Neural crest cell (in vitro differentiated cells): Measurements from ENCODE around the gene RGS19. TPM values are rescaled to one million over a fixed set of nuclear protein-coding genes. Genes with fewer than 3 reads are reported as not detected.

Experiments used
- DNase-seq: peaks from one replicate; pipeline ENCODE4 v3.0.0; 2021; ENCODE audit warnings: low read depth, mixed read lengths, low spot score
- H3K27ac Mint-ChIP-seq: one replicate; pipeline ENCODE4 v1.8.0; 2021; ENCODE audit warnings: mild to moderate bottlenecking, mixed read lengths; ENCODE audit not compliant: unreplicated experiment
- H3K27me3 Mint-ChIP-seq: 2 replicates; pipeline ENCODE4 v1.8.0; 2021; ENCODE audit warnings: low read depth, mild to moderate bottlenecking, mixed read lengths
- H3K36me3 Mint-ChIP-seq: 2 replicates; pipeline ENCODE4 v1.8.0; 2021; ENCODE audit warnings: low read depth, mild to moderate bottlenecking, mixed read lengths
- H3K4me1 Mint-ChIP-seq: 2 replicates; pipeline ENCODE4 v1.8.0; 2021; ENCODE audit warnings: mixed read lengths
- H3K4me3 Mint-ChIP-seq: one replicate; pipeline ENCODE4 v1.8.0; 2021; ENCODE audit warnings: mild to moderate bottlenecking, mixed read lengths
- H3K9me3 Mint-ChIP-seq: 2 replicates; pipeline ENCODE4 v1.8.0; 2021; ENCODE audit warnings: mixed read lengths
- total RNA-seq: library from RNA; stranded (reverse); gene quantifications from 2 replicates; pipeline ENCODE4 v1.2.1, GENCODE V29; 2021
- TF ChIP-seq, protein P1 (sequence below): fragments of 200-600 bp; sonication (generic); conservative IDR thresholded peaks from 2 replicates; pipeline ENCODE4 v1.5.0; 2021; ENCODE audit warnings: antibody characterized with exemption, mild to moderate bottlenecking

RGS19 gene
- total RNA-seq, 1 donor from 2014 or later, result 11.7 TPM

DNA sequence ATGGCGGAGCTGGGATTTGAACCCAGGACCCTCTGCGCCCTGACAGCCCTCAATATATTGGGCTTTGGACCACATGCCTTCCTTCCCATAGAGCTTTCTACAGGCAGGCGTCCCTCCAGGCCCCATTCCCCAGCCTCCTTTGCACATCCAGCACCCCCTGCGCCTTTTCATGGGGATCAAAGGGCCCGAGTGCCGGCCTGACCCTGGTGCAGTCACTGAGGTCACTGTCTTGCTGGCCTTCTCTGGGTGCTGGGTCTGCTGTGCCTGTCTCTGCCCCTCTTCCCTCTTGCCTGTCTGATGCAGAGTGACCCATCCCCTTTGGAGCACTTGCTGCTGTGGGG is 2.3 kb upstream of the RGS19 start:
- no peak for DNase-seq
- Mint-ChIP-seq H3K27me3 (peaks cover 53% of the 10 kb centered on the region), H3K4me3 (peak overlapping the region; percentile 83), H3K9me3 (no peaks in the 10 kb centered on the region), H3K27ac (no peak overlapping the region), H3K36me3 (no peaks in the 10 kb centered on the region), H3K4me1 (peaks cover 30% of the 10 kb centered on the region)
- TF ChIP-seq, protein P1, sequence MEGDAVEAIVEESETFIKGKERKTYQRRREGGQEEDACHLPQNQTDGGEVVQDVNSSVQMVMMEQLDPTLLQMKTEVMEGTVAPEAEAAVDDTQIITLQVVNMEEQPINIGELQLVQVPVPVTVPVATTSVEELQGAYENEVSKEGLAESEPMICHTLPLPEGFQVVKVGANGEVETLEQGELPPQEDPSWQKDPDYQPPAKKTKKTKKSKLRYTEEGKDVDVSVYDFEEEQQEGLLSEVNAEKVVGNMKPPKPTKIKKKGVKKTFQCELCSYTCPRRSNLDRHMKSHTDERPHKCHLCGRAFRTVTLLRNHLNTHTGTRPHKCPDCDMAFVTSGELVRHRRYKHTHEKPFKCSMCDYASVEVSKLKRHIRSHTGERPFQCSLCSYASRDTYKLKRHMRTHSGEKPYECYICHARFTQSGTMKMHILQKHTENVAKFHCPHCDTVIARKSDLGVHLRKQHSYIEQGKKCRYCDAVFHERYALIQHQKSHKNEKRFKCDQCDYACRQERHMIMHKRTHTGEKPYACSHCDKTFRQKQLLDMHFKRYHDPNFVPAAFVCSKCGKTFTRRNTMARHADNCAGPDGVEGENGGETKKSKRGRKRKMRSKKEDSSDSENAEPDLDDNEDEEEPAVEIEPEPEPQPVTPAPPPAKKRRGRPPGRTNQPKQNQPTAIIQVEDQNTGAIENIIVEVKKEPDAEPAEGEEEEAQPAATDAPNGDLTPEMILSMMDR, result no peak

DNA sequence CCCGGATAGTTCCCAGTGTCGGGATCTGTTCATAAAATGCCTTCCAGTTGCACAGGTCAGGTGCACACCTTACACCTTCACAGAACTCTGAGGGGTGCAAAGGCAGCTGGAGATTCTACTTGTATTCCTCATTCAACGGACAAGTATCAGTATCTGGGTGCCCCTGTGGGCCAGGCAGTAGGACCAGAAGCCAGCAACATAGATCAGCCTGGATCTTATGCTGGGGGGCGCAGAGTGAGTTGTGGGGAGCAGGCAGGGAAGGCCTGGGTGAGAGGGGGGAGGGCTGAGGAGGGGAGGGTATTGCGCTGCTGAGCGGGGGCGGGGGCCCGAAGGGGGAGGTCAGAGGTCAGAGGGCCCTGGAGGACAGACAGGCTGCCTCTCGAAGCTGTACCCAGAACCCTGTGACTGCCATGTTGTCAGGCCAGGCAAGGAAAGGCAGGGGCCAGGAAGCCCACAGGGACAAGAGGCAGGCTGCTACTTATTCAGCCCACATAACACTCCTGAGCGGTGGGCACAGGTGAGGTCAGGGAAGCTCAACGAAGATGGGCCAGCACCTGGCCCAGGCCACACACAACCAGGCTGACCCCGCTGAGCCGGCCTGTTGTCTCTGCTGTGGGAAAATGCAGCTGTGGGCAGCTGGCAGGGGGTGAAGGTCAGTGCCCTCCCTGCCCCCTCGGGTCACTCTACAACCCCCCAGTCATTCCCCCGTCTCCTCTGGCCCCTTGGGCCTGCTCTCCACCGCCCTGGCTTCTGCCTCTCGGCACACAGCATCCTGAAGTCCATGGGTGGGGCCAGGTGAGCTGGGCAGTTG is 1.7 kb upstream of the RGS19 start:
- DNase-seq, result no peak
- peaks cover 47% of the 10 kb centered on the region for H3K27me3 Mint-ChIP-seq
- H3K4me3 Mint-ChIP-seq, result peak overlapping the region; percentile 92
- no peaks in the 10 kb centered on the region for H3K36me3 Mint-ChIP-seq
- H3K9me3 Mint-ChIP-seq, result no peaks in the 10 kb centered on the region
- H3K4me1 Mint-ChIP-seq, result peaks cover 30% of the 10 kb centered on the region
- peak overlapping the region; percentile 27 for H3K27ac Mint-ChIP-seq
- TF ChIP-seq, protein P1, result no peak

DNA sequence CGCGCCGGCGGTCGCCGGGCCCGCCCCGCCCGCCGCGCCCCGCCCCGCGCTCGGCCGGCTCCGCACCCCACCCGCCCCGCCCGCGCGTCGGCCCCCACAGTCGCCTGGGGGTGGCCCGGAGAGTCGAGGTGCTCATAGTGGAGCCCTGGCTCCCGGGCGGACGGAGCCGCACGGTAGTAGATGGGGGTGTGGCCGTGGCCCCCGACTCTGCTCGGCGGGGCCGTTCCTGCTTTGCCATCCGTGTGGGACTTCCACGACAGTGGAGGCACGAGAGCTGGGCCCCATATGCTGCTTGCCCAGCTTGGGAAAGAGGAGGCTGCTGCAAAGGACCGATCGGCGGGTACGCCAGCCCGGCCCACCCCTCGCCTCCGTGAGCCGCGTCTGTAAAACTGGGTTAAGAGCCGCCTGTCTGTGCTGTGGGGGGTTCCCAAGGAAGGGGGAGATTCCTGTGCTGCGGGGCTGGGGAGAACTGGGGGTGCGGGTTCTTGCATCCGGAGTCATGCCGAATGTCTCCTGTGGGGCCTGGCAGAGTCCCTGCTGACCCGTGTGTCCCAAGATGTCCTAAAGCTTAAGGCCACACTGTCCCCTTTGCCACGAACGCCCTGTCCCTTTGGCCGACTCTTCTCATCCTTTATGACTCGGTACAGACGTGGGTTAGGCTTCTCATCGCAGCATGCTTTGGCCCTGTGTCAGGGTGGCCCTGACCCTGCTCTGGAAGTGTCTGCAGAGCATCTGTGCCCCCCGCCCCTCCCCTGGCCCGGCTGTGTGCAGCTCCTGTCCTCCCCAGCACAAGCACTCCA is 895 bp upstream of the RGS19 start, which contains the start of gene OPRL1:
Gene OPRL1 (plus strand): TSS at position 70 of the 800 bp plus-strand sequence. CDS start 12,639 bp downstream, outside the sequence.
- H3K27me3 Mint-ChIP-seq, result peaks cover 39% of the 10 kb centered on the region
- no peaks in the 10 kb centered on the region for H3K36me3 Mint-ChIP-seq
- peaks cover 30% of the 10 kb centered on the region for H3K4me1 Mint-ChIP-seq
- H3K9me3 Mint-ChIP-seq, result no peaks in the 10 kb centered on the region
- peak within 1 kb of the TSS; percentile 27 for H3K27ac Mint-ChIP-seq
- H3K4me3 Mint-ChIP-seq, result peak within 1 kb of the TSS; percentile 92
- no peak for DNase-seq
- TF ChIP-seq, protein P1, result no peak

DNA sequence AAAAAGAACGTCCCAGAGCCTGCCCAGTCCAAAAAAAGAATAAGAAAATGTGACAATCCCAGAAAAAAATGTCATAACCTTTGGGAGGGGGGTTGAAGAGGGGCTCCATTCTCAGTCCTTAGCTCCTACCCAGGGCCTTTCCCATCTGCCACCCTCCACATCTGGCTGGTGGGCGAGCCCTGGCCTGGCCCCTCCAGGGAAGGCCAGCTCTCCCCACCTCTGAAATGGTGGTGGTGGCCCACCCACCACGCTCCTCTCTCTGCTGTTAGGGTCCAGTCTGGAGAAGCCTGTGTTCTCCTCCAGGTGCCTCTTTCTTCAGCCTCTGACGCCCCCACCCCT is 415 bp downstream of the RGS19 start:
- TF ChIP-seq, protein P1, result no peak
- no peaks in the 10 kb centered on the region for H3K36me3 Mint-ChIP-seq
- H3K27ac Mint-ChIP-seq, result no peak overlapping the region
- H3K9me3 Mint-ChIP-seq, result no peaks in the 10 kb centered on the region
- peak overlapping the region; percentile 62 for H3K4me3 Mint-ChIP-seq
- H3K27me3 Mint-ChIP-seq, result peaks cover 28% of the 10 kb centered on the region
- H3K4me1 Mint-ChIP-seq, result peaks cover 26% of the 10 kb centered on the region
- no peak for DNase-seq

DNA sequence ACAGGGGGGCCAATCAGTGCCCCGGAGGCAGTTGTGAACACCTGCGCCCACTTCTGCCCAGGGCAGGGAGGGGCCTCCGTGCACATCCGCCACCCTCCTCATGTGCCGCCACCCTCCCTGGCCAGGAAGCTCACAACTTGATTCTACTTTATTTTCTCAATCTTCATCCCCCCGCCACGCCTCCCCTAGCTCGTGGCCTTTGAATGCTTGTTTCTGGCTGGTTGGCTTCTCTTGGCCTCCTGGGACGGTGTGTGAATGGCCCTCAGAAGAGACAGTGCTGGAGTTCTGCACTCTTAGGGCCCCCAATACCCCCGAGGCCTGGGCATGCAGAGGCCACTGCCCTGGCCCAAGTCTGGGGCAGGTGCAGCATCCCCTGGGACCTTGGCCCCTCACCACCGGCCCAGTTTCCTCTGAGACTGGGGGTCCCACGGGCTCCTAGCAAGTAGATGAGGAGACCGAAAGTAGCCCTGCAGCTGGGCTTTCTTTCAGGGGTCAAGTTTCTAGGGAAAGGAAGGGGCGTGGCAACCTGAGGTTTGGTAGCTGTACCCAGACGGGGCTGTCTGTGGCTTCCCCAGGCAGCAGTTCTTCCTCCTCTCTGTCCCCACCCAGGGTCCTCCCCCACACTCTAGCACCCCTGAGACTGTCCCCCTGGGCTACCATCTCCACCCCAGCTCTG is 1.3 kb downstream of the RGS19 start:
- H3K27me3 Mint-ChIP-seq, result peaks cover 24% of the 10 kb centered on the region
- no peak overlapping the region for H3K4me3 Mint-ChIP-seq
- DNase-seq, result no peak

More for the DNA sequence above, 1.3 kb downstream of the RGS19 start:
- TF ChIP-seq, protein P1, result no peak
- Mint-ChIP-seq H3K9me3 (no peaks in the 10 kb centered on the region), H3K27ac (no peak overlapping the region), H3K36me3 (no peaks in the 10 kb centered on the region), H3K4me1 (peaks cover 26% of the 10 kb centered on the region)
